Endothelial cell of umbilical vein (primary cell): ENCODE data around the gene TMEM182. TPM values are rescaled to one million over a fixed set of nuclear protein-coding genes. Genes with fewer than 3 reads are reported as not detected.

Experiments used
- BruUV-seq: library from RNA; stranded (reverse); fragments of 400-500 nt; replicated peaks from 2 replicates; lab custom pipeline; 2021; lab: Mats Ljungman, UMichigan
- CTCF ChIA-PET: fragments of 300-600, 350-600 bp; sonication (Branson Sonifier 250); formaldehyde crosslinking; loops from one replicate; lab custom pipeline; 2021; ENCODE audit warnings: antibody characterized with exemption, inconsistent platforms; lab: Charles Lee
- POLR2A ChIA-PET: fragments of 300-600, 350-600 bp; sonication (Branson Sonifier 250); formaldehyde crosslinking; loops from one replicate; lab custom pipeline; 2021; ENCODE audit warnings: antibody characterized with exemption, inconsistent platforms; lab: Charles Lee
- DNase-seq: peaks from one replicate; pipeline ENCODE4 v3.0.0-alpha.2; 2011; ENCODE audit warnings: low read depth, low spot score
- FAIRE-seq: peaks from 2 replicates; lab custom pipeline; 2011; peaks lifted over from hg19 to GRCh38; lab: Jason Lieb, UNC
- H2AFZ ChIP-seq: 2 replicates; pipeline ENCODE4 v1.6.0; 2012; ENCODE audit warnings: low read depth, low read length, control low read depth, inconsistent platforms
- H3K27ac ChIP-seq: 2 replicates; pipeline ENCODE4 v1.5.1; 2011; ENCODE audit warnings: low read depth, mild to moderate bottlenecking, control low read depth, low read length, moderate library complexity; ENCODE audit not compliant: insufficient read depth
- H3K27me3 ChIP-seq, 2 experiments: 2 replicates each; pipeline versions ENCODE4 v1.6.0 to v1.6.1; 2011; ENCODE audit warnings: low read length in 2 of 2, mixed read lengths in 1 of 2; ENCODE audit not compliant: control insufficient read depth in 2 of 2, insufficient read depth in 2 of 2
- H3K36me3 ChIP-seq, 2 experiments: 2 replicates in 1 of 2; 3 replicates in 1 of 2; pipeline ENCODE4 v1.5.1; 2011; ENCODE audit warnings: low read length in 2 of 2, mild to moderate bottlenecking in 1 of 2, moderate library complexity in 1 of 2; ENCODE audit not compliant: control insufficient read depth in 2 of 2, insufficient read depth in 2 of 2; ENCODE audit errors: extremely low read depth in 1 of 2
- H3K4me1 ChIP-seq: 3 replicates; pipeline ENCODE4 v1.5.1; 2011; ENCODE audit warnings: mild to moderate bottlenecking, low read length; ENCODE audit not compliant: control insufficient read depth, insufficient read depth; ENCODE audit errors: extremely low read depth
- H3K4me2 ChIP-seq: 2 replicates; pipeline ENCODE4 v1.6.1; 2011; ENCODE audit warnings: low read length, control low read depth, mixed read lengths; ENCODE audit not compliant: insufficient read depth
- H3K4me3 ChIP-seq, 3 experiments: fragments of 200-600 bp in 1 of 3; sonication (generic), shearing (Covaris generic) in 1 of 3; replicated peaks in 1 of 3; 2 replicates each; pipeline ENCODE4 v1.5.1; 2011 to 2016; ENCODE audit warnings: control low read depth in 3 of 3, low read length in 3 of 3, mild to moderate bottlenecking in 2 of 3, inconsistent platforms in 1 of 3, low read depth in 1 of 3, moderate library complexity in 1 of 3; ENCODE audit not compliant: insufficient read depth in 1 of 3
- H3K79me2 ChIP-seq: 2 replicates; pipeline ENCODE4 v1.6.0; 2012; ENCODE audit warnings: low read length, inconsistent platforms; ENCODE audit not compliant: control insufficient read depth, insufficient read depth
- H3K9ac ChIP-seq: replicated peaks from 2 replicates; pipeline ENCODE3; 2011; ENCODE audit warnings: low read length, control low read depth; ENCODE audit not compliant: insufficient read depth; ENCODE audit errors: extremely low read depth
- H3K9me1 ChIP-seq: replicated peaks from 3 replicates; pipeline ENCODE4 v1.6.0; 2011; ENCODE audit warnings: mild to moderate bottlenecking, low read length; ENCODE audit not compliant: control insufficient read depth, insufficient read depth; ENCODE audit errors: extremely low read depth
- H3K9me3 ChIP-seq: replicated peaks from 2 replicates; pipeline ENCODE4 v1.5.1; 2012; ENCODE audit warnings: low read length, inconsistent platforms; ENCODE audit not compliant: control insufficient read depth, insufficient read depth
- H4K20me1 ChIP-seq: replicated peaks from 2 replicates; pipeline ENCODE3; 2011; ENCODE audit warnings: mild to moderate bottlenecking, low read length; ENCODE audit not compliant: control insufficient read depth, insufficient read depth; ENCODE audit errors: extremely low read depth
- CTCF ChIP-seq, 2 donors: IDR thresholded peaks; 1 replicate in 1 of 2; 2 replicates in 1 of 2; pipeline ENCODE4 v1.5.1; 2011; ENCODE audit warnings: low read length in 2 of 2, mild to moderate bottlenecking in 2 of 2, moderate library complexity in 2 of 2, control low read depth in 1 of 2, inconsistent platforms in 1 of 2, low read depth in 1 of 2; ENCODE audit not compliant: insufficient read depth in 1 of 2; ENCODE audit errors: extremely low read depth in 1 of 2
- EZH2 ChIP-seq: IDR thresholded peaks from 2 replicates; pipeline ENCODE4 v1.6.1; 2012; ENCODE audit warnings: borderline replicate concordance, low read depth, mild to moderate bottlenecking, moderate library complexity, low read length, inconsistent platforms; ENCODE audit not compliant: severe bottlenecking
- FOS ChIP-seq: IDR thresholded peaks from 2 replicates; pipeline ENCODE4 v1.6.1; 2011; ENCODE audit warnings: mild to moderate bottlenecking, low read length, moderate library complexity, borderline replicate concordance; ENCODE audit not compliant: insufficient read depth
- GATA2 ChIP-seq: IDR thresholded peaks from 2 replicates; pipeline ENCODE4 v1.7.0; 2011; ENCODE audit warnings: low read depth, mild to moderate bottlenecking, moderate library complexity, mixed read lengths, low read length; ENCODE audit not compliant: insufficient read length, insufficient read depth
- JUN ChIP-seq: IDR thresholded peaks from 2 replicates; pipeline ENCODE4 v1.6.1; 2011; ENCODE audit warnings: borderline replicate concordance, low read depth; ENCODE audit not compliant: insufficient read length, insufficient read depth
- MYC ChIP-seq: IDR thresholded peaks from one replicate; pipeline ENCODE4 v1.6.1; 2011; ENCODE audit warnings: mild to moderate bottlenecking, low read depth, low read length
- POLR2A ChIP-seq: IDR thresholded peaks from 2 replicates; pipeline ENCODE4 v1.6.1; 2012; ENCODE audit warnings: low read depth, mild to moderate bottlenecking, control low read depth, low read length
- POLR2AphosphoS5 ChIP-seq: IDR thresholded peaks from 2 replicates; pipeline ENCODE4 v1.6.1; 2012; ENCODE audit warnings: low read depth, mild to moderate bottlenecking, control low read depth, low read length, moderate library complexity; ENCODE audit not compliant: insufficient read depth
- dilution Hi-C: fragments of 300-500 bp; cut with MboI; formaldehyde crosslinking; loops from one replicate; pipeline ENCODE4 v1.15.0; 2019; ENCODE audit warnings: low sequenced_read_pairs; ENCODE audit not compliant: extremely low pct_ligation_motif_present
- intact Hi-C: fragments of 100-400 bp; cut with micrococcal nuclease; formaldehyde crosslinking; loops from one replicate; pipeline ENCODE4 v1.10.0; 2022
- polyA plus RNA-seq, 4 experiments: library from polyadenylated mRNA; depleted of rRNA in 3 of 4; stranded (reverse) in 3 of 4; unstranded in 1 of 4; fragments of >200 nt; gene quantifications; 2 replicates each; pipeline versions ENCODE4 v1.2.1 to v1.2.3, GENCODE V29; 2011 to 2012; ENCODE audit warnings: missing spikeins in 1 of 4
- total RNA-seq: library from RNA; stranded (reverse); gene quantifications from 2 replicates; pipeline ENCODE4 v1.2.3, GENCODE V29; 2021
- TF ChIP-seq, protein P1 (sequence below): IDR thresholded peaks from 2 replicates; pipeline ENCODE4 v1.6.1; 2011; ENCODE audit not compliant: insufficient read depth, insufficient read length

Gene TMEM182
- total and polyA plus RNA-seq, 2 donors (not counting 3 experiments of a cell fraction or from before 2014, with no cell fraction given), result 0.69 to 0.95 TPM

GRCh38 chr2:102768253-102768652, 6.4 kb downstream of the TMEM182 start:
- ChIA-PET POLR2A (no interaction called here), CTCF (interaction anchor here (1.1 to 8.9 kb wide), 2 partner anchors 16 to 38 kb away, joined by 3 to 86 read pairs; no protein-coding TSS in a partner anchor)
- DNase-seq (no peak), FAIRE-seq (no peak)
- Histone ChIP-seq H4K20me1 (no peaks in the 10 kb centered on the region), H3K4me1 (no peaks in the 10 kb centered on the region), H3K9me3 (no peaks in the 10 kb centered on the region), H3K27ac (no peak overlapping the region), H3K9me1 (no peaks in the 10 kb centered on the region), H3K9ac (no peak overlapping the region), H2AFZ (no peak overlapping the region), H3K79me2 (no peaks in the 10 kb centered on the region), H3K4me3 (no peak overlapping the region), H3K27me3 (no peaks in the 10 kb centered on the region), H3K36me3 (no peaks in the 10 kb centered on the region), H3K4me2 (no peak overlapping the region)
- no peak for TF ChIP-seq POLR2A
- TF ChIP-seq CTCF (IDR thresholded peaks at IDR 0.05; ENCODE audit: extremely low read depth in 1 of 2, insufficient read depth in 1 of 2, low read depth in 1 of 2, low read length in 2 of 2), result no peak
- TF ChIP-seq FOS, result no peak
- TF ChIP-seq GATA2, result no peak
- TF ChIP-seq MYC, result no peak
- TF ChIP-seq JUN, result no peak
- TF ChIP-seq, protein P1, sequence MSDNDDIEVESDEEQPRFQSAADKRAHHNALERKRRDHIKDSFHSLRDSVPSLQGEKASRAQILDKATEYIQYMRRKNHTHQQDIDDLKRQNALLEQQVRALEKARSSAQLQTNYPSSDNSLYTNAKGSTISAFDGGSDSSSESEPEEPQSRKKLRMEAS, result no peak
- no peak for TF ChIP-seq EZH2
- no peak for TF ChIP-seq POLR2AphosphoS5
- dilution Hi-C loops, result no loop called here
- intact Hi-C loops, result no loop called here
- no TSS peak for BruUV-seq
